HL-60/S4 treated with retinoic acid at 250 ng/mL for 4 days and 3 days (cell line): ENCODE data around the gene TXNIP.

Experiments used
- in situ Hi-C: fragments of 300-500 bp; cut with MboI; formaldehyde crosslinking; loops from 2 replicates; pipeline ENCODE4 v1.7.0; 2022; ENCODE audit warnings: low sequenced_read_pairs

The TXNIP gene

GRCh38 chr1:145947551-145947950, 48.8 kb downstream of the TXNIP start:
- in situ Hi-C loops: no loop called here

DNA sequence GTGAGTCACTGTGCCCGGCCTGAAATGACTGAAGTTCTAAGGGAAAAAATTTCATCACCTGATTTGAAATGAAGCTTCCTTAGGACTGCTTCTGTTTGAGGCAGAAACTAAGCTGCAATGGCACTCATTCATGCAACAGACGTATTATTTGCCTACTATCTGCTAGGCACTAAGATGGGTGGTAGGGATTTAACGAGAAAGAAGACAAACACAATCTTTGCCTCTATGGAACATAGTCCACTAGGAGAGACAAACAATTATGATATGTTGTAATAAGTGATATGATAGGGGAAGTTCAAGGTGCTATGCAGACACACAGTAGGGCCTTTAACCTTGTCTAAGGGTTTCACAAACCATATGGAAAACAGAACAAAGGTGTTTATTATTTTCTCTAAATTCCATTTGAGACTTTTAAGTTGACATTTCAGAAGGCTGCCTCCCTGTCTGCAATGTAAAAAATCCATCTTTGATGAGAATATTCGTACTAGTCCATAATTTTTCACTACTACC, 49.8 kb downstream of the TXNIP start:
- in situ Hi-C loops: no loop called here

DNA sequence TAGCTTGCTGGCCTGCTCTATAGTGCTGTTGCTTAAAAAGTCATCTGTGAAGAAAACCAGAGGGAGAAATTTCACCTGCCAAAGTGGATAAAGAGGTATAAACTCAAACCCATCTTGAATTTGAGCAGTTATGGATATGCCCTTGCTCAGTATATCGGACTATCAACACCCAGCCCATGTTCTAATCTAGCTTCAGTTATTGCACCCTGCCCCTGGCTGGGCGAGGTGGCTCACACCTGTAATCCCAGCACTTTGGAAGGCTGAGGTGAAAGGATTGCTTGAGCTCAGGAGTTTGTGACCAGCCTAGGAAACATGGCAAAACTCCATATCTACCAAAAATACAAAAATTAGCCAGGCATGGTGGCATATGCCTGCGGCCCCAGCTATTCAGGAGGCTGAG, 51.8 kb downstream of the TXNIP start:
- in situ Hi-C loops: no loop called here

DNA sequence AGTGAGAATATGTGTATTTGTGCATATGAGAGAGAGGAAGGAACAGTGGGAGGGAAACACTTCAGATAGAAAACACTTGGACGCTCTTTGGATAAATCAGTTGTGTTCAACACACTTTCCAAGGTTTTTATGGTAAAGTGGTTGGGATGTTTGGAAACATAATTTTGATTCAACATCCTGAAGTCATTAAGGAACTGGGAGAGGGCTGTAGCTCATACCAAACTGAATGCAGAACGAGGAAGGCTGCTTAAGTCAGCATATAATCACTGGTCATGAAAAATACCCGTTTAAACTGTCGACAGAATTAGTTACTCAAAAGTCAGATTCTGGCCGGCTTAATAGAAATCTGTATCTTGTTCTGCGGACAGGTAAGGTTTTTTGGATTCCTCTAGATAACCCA, 53.5 kb downstream of the TXNIP start:
- in situ Hi-C loops: no loop called here
